Adrenal gland (tissue), 5 donors: ENCODE results near the gene PPP2R5E.

ENCODE experiments used
- POLR2A ChIP-seq, 2 donors: fragments of 450-650 bp; IDR thresholded peaks; one replicate each; pipeline ENCODE4 v1.6.1; 2017; ENCODE audit warnings: antibody characterized with exemption in 2 of 2, mild to moderate bottlenecking in 2 of 2, moderate library complexity in 1 of 2
- TF ChIP-seq, protein P1 (sequence below), 6 experiments: fragments of 450-650 bp in 4 of 6; fragments of 200-600 bp in 2 of 6; sonication (generic) in 1 of 6; IDR thresholded peaks; 1 replicate in 5 of 6; 2 replicates in 1 of 6; pipeline versions ENCODE4 v1.5.1 to v1.8.0; 2016 to 2021; ENCODE audit warnings: antibody characterized with exemption in 6 of 6, mild to moderate bottlenecking in 2 of 6, moderate library complexity in 1 of 6
- donor health status: DM: no; HTN: no; CAD: no.

DNA sequence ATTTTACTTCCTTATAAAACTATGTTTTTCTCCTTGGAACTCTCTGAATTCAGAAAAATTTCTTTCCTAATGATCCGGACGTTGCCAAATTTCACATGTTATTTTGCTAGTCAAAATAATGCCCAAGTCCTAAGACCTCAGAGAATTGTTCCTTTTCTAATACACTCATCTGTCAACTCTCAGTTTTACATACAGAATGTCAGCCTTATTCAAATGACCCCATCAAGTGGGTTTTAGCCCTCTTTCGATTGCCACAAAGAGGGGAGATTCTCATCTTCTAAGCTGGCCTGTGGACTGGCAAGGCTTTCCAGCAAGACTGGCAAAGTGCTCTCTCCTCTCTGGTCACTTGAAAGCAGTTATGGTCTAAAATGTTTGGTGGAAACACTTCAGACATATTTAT is 125.2 kb downstream of the PPP2R5E start:
- TF ChIP-seq, protein P1, sequence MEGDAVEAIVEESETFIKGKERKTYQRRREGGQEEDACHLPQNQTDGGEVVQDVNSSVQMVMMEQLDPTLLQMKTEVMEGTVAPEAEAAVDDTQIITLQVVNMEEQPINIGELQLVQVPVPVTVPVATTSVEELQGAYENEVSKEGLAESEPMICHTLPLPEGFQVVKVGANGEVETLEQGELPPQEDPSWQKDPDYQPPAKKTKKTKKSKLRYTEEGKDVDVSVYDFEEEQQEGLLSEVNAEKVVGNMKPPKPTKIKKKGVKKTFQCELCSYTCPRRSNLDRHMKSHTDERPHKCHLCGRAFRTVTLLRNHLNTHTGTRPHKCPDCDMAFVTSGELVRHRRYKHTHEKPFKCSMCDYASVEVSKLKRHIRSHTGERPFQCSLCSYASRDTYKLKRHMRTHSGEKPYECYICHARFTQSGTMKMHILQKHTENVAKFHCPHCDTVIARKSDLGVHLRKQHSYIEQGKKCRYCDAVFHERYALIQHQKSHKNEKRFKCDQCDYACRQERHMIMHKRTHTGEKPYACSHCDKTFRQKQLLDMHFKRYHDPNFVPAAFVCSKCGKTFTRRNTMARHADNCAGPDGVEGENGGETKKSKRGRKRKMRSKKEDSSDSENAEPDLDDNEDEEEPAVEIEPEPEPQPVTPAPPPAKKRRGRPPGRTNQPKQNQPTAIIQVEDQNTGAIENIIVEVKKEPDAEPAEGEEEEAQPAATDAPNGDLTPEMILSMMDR (IDR thresholded peaks at IDR 0.05): no peak
- TF ChIP-seq POLR2A (IDR thresholded peaks at IDR 0.05): no peak
